CD14-positive monocyte (primary cell): ENCODE results near the gene DYNLRB2. TPM values are rescaled to one million over a fixed set of nuclear protein-coding genes. Genes with fewer than 3 reads are reported as not detected.

ENCODE experiments used
- DNase-seq, 3 donors: peaks; one replicate each; pipeline ENCODE4 v3.0.0-alpha.2; 2011 to 2022
- H2AFZ ChIP-seq: 2 replicates; pipeline ENCODE4 v1.6.0; 2012; ENCODE audit warnings: mild to moderate bottlenecking, low read depth, low read length, inconsistent platforms; ENCODE audit not compliant: insufficient read depth, poor library complexity, severe bottlenecking
- H3K27ac ChIP-seq, 2 donors: 1 replicate in 1 of 2; 2 replicates in 1 of 2; pipeline ENCODE4 v1.5.1; 2012 to 2013; ENCODE audit warnings: low read length in 2 of 2, control low read depth in 1 of 2, inconsistent platforms in 1 of 2, low read depth in 1 of 2, mild to moderate bottlenecking in 1 of 2
- H3K27me3 ChIP-seq, 2 donors: one replicate each; pipeline versions ENCODE4 v1.6.0 to v1.6.1; 2011 to 2013; ENCODE audit warnings: low read length in 2 of 2; ENCODE audit not compliant: control insufficient read depth in 2 of 2, insufficient read depth in 2 of 2
- H3K36me3 ChIP-seq, 2 donors: replicated peaks in 1 of 2; 1 replicate in 1 of 2; 2 replicates in 1 of 2; pipeline versions ENCODE4 v1.5.1 to v1.6.1; 2012 to 2013; ENCODE audit warnings: low read length in 2 of 2, control low read depth in 1 of 2, inconsistent platforms in 1 of 2, mild to moderate bottlenecking in 1 of 2; ENCODE audit not compliant: insufficient read depth in 2 of 2, control insufficient read depth in 1 of 2
- H3K4me1 ChIP-seq, 2 donors: 1 replicate in 1 of 2; 2 replicates in 1 of 2; pipeline versions ENCODE4 v1.5.1 to v1.6.1; 2012 to 2013; ENCODE audit warnings: low read length in 2 of 2, control low read depth in 1 of 2, inconsistent platforms in 1 of 2, mild to moderate bottlenecking in 1 of 2, moderate library complexity in 1 of 2; ENCODE audit not compliant: insufficient read depth in 2 of 2, control insufficient read depth in 1 of 2
- H3K4me2 ChIP-seq: replicated peaks from 2 replicates; pipeline ENCODE3; 2012; ENCODE audit warnings: low read length, moderate library complexity, mild to moderate bottlenecking; ENCODE audit not compliant: poor library complexity, severe bottlenecking; ENCODE audit errors: extremely low read depth
- H3K4me3 ChIP-seq, 3 experiments: fragments of 200-600 bp in 1 of 3; sonication (generic) in 1 of 3; replicated peaks in 1 of 3; 1 replicate in 2 of 3; 2 replicates in 1 of 3; pipeline ENCODE4 v1.5.1; 2011 to 2013; ENCODE audit warnings: low read length in 3 of 3, mild to moderate bottlenecking in 3 of 3, control low read depth in 2 of 3, low read depth in 2 of 3, inconsistent platforms in 1 of 3, moderate library complexity in 1 of 3
- H3K79me2 ChIP-seq: 2 replicates; pipeline ENCODE4 v1.6.0; 2012; ENCODE audit warnings: mild to moderate bottlenecking, control low read depth, inconsistent platforms, low read length, moderate library complexity; ENCODE audit not compliant: insufficient read depth
- H3K9ac ChIP-seq: 2 replicates; pipeline ENCODE4 v1.6.0; 2017; ENCODE audit warnings: low read length, mild to moderate bottlenecking; ENCODE audit not compliant: insufficient read depth, poor library complexity, severe bottlenecking
- H3K9me3 ChIP-seq, 2 donors: replicated peaks in 1 of 2; 1 replicate in 1 of 2; 2 replicates in 1 of 2; pipeline versions ENCODE4 v1.5.1 to v1.6.1; 2012 to 2013; ENCODE audit warnings: low read length in 2 of 2, control low read depth in 1 of 2; ENCODE audit not compliant: control insufficient read depth in 1 of 2, insufficient read depth in 1 of 2
- H4K20me1 ChIP-seq: 2 replicates; pipeline ENCODE4 v1.6.0; 2012; ENCODE audit warnings: mild to moderate bottlenecking, low read length, control low read depth, moderate library complexity; ENCODE audit not compliant: insufficient read depth
- H3K27ac Mint-ChIP-seq, 7 donors: one replicate each; pipeline ENCODE4 v1.8.0; 2020; ENCODE audit warnings: mild to moderate bottlenecking in 7 of 7, mixed read lengths in 7 of 7, moderate library complexity in 6 of 7, inconsistent platforms in 2 of 7
- H3K27me3 Mint-ChIP-seq, 3 donors: one replicate each; pipeline ENCODE4 v1.8.0; 2021 to 2022; ENCODE audit warnings: low read depth in 3 of 3, mild to moderate bottlenecking in 3 of 3, mixed read lengths in 3 of 3, moderate library complexity in 3 of 3, inconsistent platforms in 1 of 3
- H3K36me3 Mint-ChIP-seq, 2 donors: one replicate each; pipeline ENCODE4 v1.8.0; 2020; ENCODE audit warnings: mixed read lengths in 2 of 2, inconsistent platforms in 1 of 2, mild to moderate bottlenecking in 1 of 2
- H3K4me1 Mint-ChIP-seq: one replicate; pipeline ENCODE4 v1.8.0; 2020; ENCODE audit warnings: mild to moderate bottlenecking, mixed read lengths
- H3K4me3 Mint-ChIP-seq, 2 donors: one replicate each; pipeline ENCODE4 v1.8.0; 2020; ENCODE audit warnings: mild to moderate bottlenecking in 2 of 2, mixed read lengths in 2 of 2, moderate library complexity in 1 of 2
- H3K9me3 Mint-ChIP-seq, 7 donors: one replicate each; pipeline ENCODE4 v1.8.0; 2020 to 2022; ENCODE audit warnings: mixed read lengths in 7 of 7, mild to moderate bottlenecking in 6 of 7, moderate library complexity in 6 of 7, inconsistent platforms in 2 of 7
- CTCF ChIP-seq: fragments of 200-600 bp; IDR thresholded peaks from one replicate; pipeline ENCODE4 v1.8.0; 2022; ENCODE audit warnings: antibody characterized with exemption, mild to moderate bottlenecking
- WGBS: methylation state at CpG from one replicate; pipeline ENCODE4 v1.1.5; 2013; ENCODE audit warnings: missing lambda C conversion rate; ENCODE audit not compliant: insufficient coverage; 5-methylcytosine and 5-hydroxymethylcytosine counted together
- intact Hi-C, 2 donors: fragments of 100-400 bp; cut with micrococcal nuclease; formaldehyde crosslinking; loops; one replicate each; pipeline versions ENCODE4 v1.15.0 to v1.15.1; 2023
- polyA plus RNA-seq, 3 donors: library from polyadenylated mRNA; depleted of rRNA in 1 of 3; unstranded in 2 of 3; stranded (reverse) in 1 of 3; fragments of 300-500 nt in 2 of 3; fragments of >200 nt in 1 of 3; fragmentation: Illumina TruSeq in 2 of 3; gene quantifications; 1 replicate in 2 of 3; 2 replicates in 1 of 3; pipeline ENCODE4 v1.2.3, GENCODE V29; 2012 to 2021

The DYNLRB2 gene
- polyA plus RNA-seq, 3 donors = not detected

GRCh38 chr16:80576343-80576912 lies 35.6 kb downstream of the DYNLRB2 start:
- Histone ChIP-seq H3K36me3 (no peaks in the 10 kb centered on the region), H2AFZ (no peak overlapping the region), H3K4me2 (no peak overlapping the region), H3K9ac (no peak overlapping the region), H4K20me1 (no peaks in the 10 kb centered on the region), H3K9me3 (peaks cover 0 to 2% of the 10 kb centered on the region in 2 donors), H3K79me2 (no peaks in the 10 kb centered on the region), H3K4me3 (no peak overlapping the region), H3K27ac (no peak overlapping the region), H3K4me1 (no peaks in the 10 kb centered on the region), H3K27me3 (no peaks in the 10 kb centered on the region)
- intact Hi-C loops = no loop called here
- Mint-ChIP-seq H3K4me3 (no peak overlapping the region), H3K36me3 (no peaks in the 10 kb centered on the region), H3K27ac (no peak overlapping the region), H3K9me3 (peaks cover 0 to 4% (median 2%) of the 10 kb centered on the region in 7 donors), H3K4me1 (no peaks in the 10 kb centered on the region), H3K27me3 (peaks cover 0 to 5% (median 5%) of the 10 kb centered on the region in 3 donors)
- DNase-seq = no peak
- TF ChIP-seq CTCF = no peak
- WGBS = 89% methylated on average over 1 of the region's 1 CpG

GRCh38 chr16:80577485-80578280 lies 36.9 kb downstream of the DYNLRB2 start:
- no peak overlapping the region for H3K9ac ChIP-seq
- no peak overlapping the region for H3K4me2 ChIP-seq
- no peak overlapping the region for H3K27ac ChIP-seq
- no peak overlapping the region for H2AFZ ChIP-seq
- H3K27me3 Mint-ChIP-seq = peaks cover 0 to 5% (median 5%) of the 10 kb centered on the region in 3 donors
- H3K9me3 Mint-ChIP-seq = peaks cover 0 to 3% (median 2%) of the 10 kb centered on the region in 7 donors
- WGBS = 100% methylated on average over 5 of the region's 11 CpGs
- no peaks in the 10 kb centered on the region for H3K4me1 Mint-ChIP-seq
- intact Hi-C loops = no loop called here
- H3K27me3 ChIP-seq = no peaks in the 10 kb centered on the region
- no peak for TF ChIP-seq CTCF
- no peak overlapping the region for H3K4me3 Mint-ChIP-seq
- no peaks in the 10 kb centered on the region for H3K79me2 ChIP-seq
- DNase-seq = no peak
- no peaks in the 10 kb centered on the region for H3K36me3 ChIP-seq
- H3K9me3 ChIP-seq = peaks cover 0 to 2% of the 10 kb centered on the region in 2 donors
- no peak overlapping the region for H3K27ac Mint-ChIP-seq
- H4K20me1 ChIP-seq = no peaks in the 10 kb centered on the region
- no peaks in the 10 kb centered on the region for H3K36me3 Mint-ChIP-seq
- H3K4me3 ChIP-seq = no peak overlapping the region
- no peaks in the 10 kb centered on the region for H3K4me1 ChIP-seq
